GM12878 (cell line): ENCODE data around the gene ABL1. TPM values are rescaled to one million over a fixed set of nuclear protein-coding genes. Genes with fewer than 3 reads are reported as not detected.

ENCODE experiments used
- ATAC-seq: fragments of 200-7000 bp; cut with Tn5 transposase; 3 replicates; pipeline ENCODE4 v1.9.1; 2020; ENCODE audit warnings: mild to moderate bottlenecking, moderate library complexity
- BruUV-seq: library from RNA; stranded (reverse); fragments of 400-500 nt; replicated peaks from 2 replicates; lab custom pipeline; 2021; lab: Mats Ljungman, UMichigan
- CTCF ChIA-PET: fragments of 300-600 bp; sonication (Branson Sonifier 250); formaldehyde crosslinking; extraction: SDS; loops from one replicate; lab custom pipeline; 2021; ENCODE audit warnings: inconsistent platforms; lab: Yijun Ruan, JAX
- POLR2A ChIA-PET: fragments of 350-600 bp; formaldehyde crosslinking; extraction: SDS; loops from one replicate; lab custom pipeline; 2021; ENCODE audit warnings: inconsistent platforms; lab: Charles Lee
- RAD21 ChIA-PET: fragments of 300-600 bp; sonication (Branson Sonifier 250); formaldehyde crosslinking; loops from one replicate; lab custom pipeline; 2023; ENCODE audit warnings: antibody characterized with exemption; ENCODE audit not compliant: unreplicated experiment; lab: Charles Lee
- SMC1A ChIA-PET: fragments of 300-600 bp; sonication (Branson Sonifier 250); formaldehyde crosslinking; loops from one replicate; lab custom pipeline; 2023; ENCODE audit not compliant: unreplicated experiment, uncharacterized antibody; lab: Charles Lee
- DNase-seq: peaks from one replicate; pipeline ENCODE4 v3.0.0-alpha.2; 2011; ENCODE audit warnings: low read depth, low spot score
- FAIRE-seq: peaks from 3 replicates; lab custom pipeline; 2011; peaks lifted over from hg19 to GRCh38; lab: Jason Lieb, UNC
- H2AFZ ChIP-seq: 2 replicates; pipeline ENCODE4 v1.6.0; 2011; ENCODE audit warnings: low read depth, low read length, control low read depth; ENCODE audit not compliant: control insufficient read depth
- H3K27ac ChIP-seq: 2 replicates; pipeline ENCODE4 v1.5.1; 2011; ENCODE audit warnings: control low read depth; ENCODE audit not compliant: control insufficient read depth, insufficient read depth
- H3K27me3 ChIP-seq, 2 experiments: replicated peaks in 1 of 2; 2 replicates each; pipeline versions ENCODE4 v1.6.0 to v1.6.1; 2011; ENCODE audit warnings: low read length in 1 of 2; ENCODE audit not compliant: control insufficient read depth in 2 of 2, insufficient read depth in 2 of 2
- H3K36me3 ChIP-seq, 2 experiments: 2 replicates each; pipeline ENCODE4 v1.5.1; 2011; ENCODE audit warnings: low read length in 1 of 2; ENCODE audit not compliant: control insufficient read depth in 2 of 2, insufficient read depth in 2 of 2
- H3K4me1 ChIP-seq: 2 replicates; pipeline ENCODE4 v1.6.1; 2011; ENCODE audit warnings: mild to moderate bottlenecking, low read length, moderate library complexity, mixed read lengths; ENCODE audit not compliant: control insufficient read depth, insufficient read depth
- H3K4me2 ChIP-seq: 2 replicates; pipeline ENCODE4 v1.6.0; 2011; ENCODE audit warnings: control low read depth; ENCODE audit not compliant: control insufficient read depth, insufficient read depth
- H3K4me3 ChIP-seq: fragments of 200-600 bp; sonication (generic); 2 replicates; pipeline ENCODE4 v1.5.1; 2016
- H3K79me2 ChIP-seq: 2 replicates; pipeline ENCODE4 v1.6.0; 2011; ENCODE audit warnings: low read length; ENCODE audit not compliant: control insufficient read depth, insufficient read depth
- H3K9ac ChIP-seq: 2 replicates; pipeline ENCODE4 v1.8.0; 2011; ENCODE audit warnings: low read length, control low read depth, mixed read lengths; ENCODE audit not compliant: control insufficient read depth, insufficient read depth
- H3K9me3 ChIP-seq: replicated peaks from 3 replicates; pipeline ENCODE4 v1.5.1; 2011; ENCODE audit warnings: mild to moderate bottlenecking, low read length; ENCODE audit not compliant: control insufficient read depth, insufficient read depth
- H4K20me1 ChIP-seq: 2 replicates; pipeline ENCODE4 v1.6.0; 2011; ENCODE audit not compliant: control insufficient read depth, insufficient read depth
- ATF3 ChIP-seq: IDR thresholded peaks from 2 replicates; pipeline ENCODE4 v1.6.1; 2011; ENCODE audit warnings: low read depth, mild to moderate bottlenecking, low read length, moderate library complexity, borderline replicate concordance; ENCODE audit errors: extremely low read depth
- BACH1 ChIP-seq: fragments of 450-650 bp; IDR thresholded peaks from 2 replicates; pipeline ENCODE4 v1.6.1; 2017; ENCODE audit warnings: mild to moderate bottlenecking, borderline replicate concordance
- CBFB ChIP-seq: IDR thresholded peaks from 2 replicates; pipeline ENCODE4 v1.6.1; 2016; ENCODE audit warnings: antibody characterized with exemption, low read depth
- CEBPZ ChIP-seq: fragments of 150-350 bp; IDR thresholded peaks from 2 replicates; pipeline ENCODE4 v1.6.1; 2016; ENCODE audit warnings: low read depth, low read length
- IKZF1 ChIP-seq: fragments of 450-650 bp; conservative IDR thresholded peaks from 2 replicates; pipeline ENCODE4 v1.6.1; 2017; ENCODE audit warnings: antibody characterized with exemption, mild to moderate bottlenecking
- KAT2A ChIP-seq: conservative IDR thresholded peaks from 2 replicates; pipeline ENCODE4 v1.6.1; 2011; ENCODE audit warnings: low read depth, low read length; ENCODE audit not compliant: control insufficient read depth
- MTA3 ChIP-seq: IDR thresholded peaks from 2 replicates; pipeline ENCODE4 v1.6.1; 2012; ENCODE audit warnings: low read length, inconsistent platforms, borderline replicate concordance
- MXI1 ChIP-seq: fragments of 150-350 bp; IDR thresholded peaks from 2 replicates; pipeline ENCODE4 v1.6.1; 2011; ENCODE audit warnings: low read depth, mild to moderate bottlenecking, inconsistent platforms, low read length, improper control_type of control experiment
- MYB ChIP-seq: fragments of 150-350 bp; IDR thresholded peaks from 2 replicates; pipeline ENCODE4 v1.6.1; 2014; ENCODE audit warnings: mild to moderate bottlenecking, low read depth, low read length, borderline replicate concordance
- PML ChIP-seq: IDR thresholded peaks from 2 replicates; pipeline ENCODE4 v1.6.1; 2012; ENCODE audit warnings: low read length, inconsistent platforms
- POLR2AphosphoS2 ChIP-seq: IDR thresholded peaks from 2 replicates; pipeline ENCODE4 v1.6.1; 2011; ENCODE audit warnings: low read depth, mild to moderate bottlenecking, low read length, improper control_type of control experiment, moderate library complexity
- PRDM15 ChIP-seq: fragments of 450-650 bp; formaldehyde crosslinking; IDR thresholded peaks from 2 replicates; pipeline ENCODE4 v1.4.0; 2020; ENCODE audit warnings: mild to moderate bottlenecking, moderate library complexity
- RBBP5 ChIP-seq: fragments of 200-600 bp; sonication (generic); conservative IDR thresholded peaks from 2 replicates; pipeline ENCODE4 v1.6.1; 2016
- TCF12 ChIP-seq: IDR thresholded peaks from 2 replicates; pipeline ENCODE4 v1.6.1; 2011; ENCODE audit warnings: low read depth, mild to moderate bottlenecking, low read length
- USF2 ChIP-seq: IDR thresholded peaks from 2 replicates; pipeline ENCODE4 v1.6.1; 2011; ENCODE audit warnings: low read depth, low read length, improper control_type of control experiment, borderline replicate concordance
- ZNF622 ChIP-seq: fragments of 450-650 bp; IDR thresholded peaks from 2 replicates; pipeline ENCODE4 v1.6.1; 2017; ENCODE audit warnings: mild to moderate bottlenecking, inconsistent platforms
- WGBS: methylation state at CpG from one replicate; pipeline ENCODE4 v1.1.6; 2016; ENCODE audit warnings: low lambda C conversion rate; ENCODE audit not compliant: insufficient replicate concordance, insufficient coverage; ENCODE audit errors: missing lambda C conversion rate; 5-methylcytosine and 5-hydroxymethylcytosine counted together
- in situ Hi-C: fragments of 300-500 bp; cut with MboI; formaldehyde crosslinking; loops from 9 replicates; pipeline ENCODE4 v1.14.3; 2018; ENCODE audit warnings: mixed read lengths
- intact Hi-C: fragments of 100-400 bp; cut with micrococcal nuclease; formaldehyde crosslinking; loops from one replicate; pipeline ENCODE4 v1.14.2; 2022; ENCODE audit not compliant: unreplicated experiment
- polyA plus RNA-seq, 11 experiments: library from polyadenylated mRNA; depleted of rRNA in 4 of 11; unstranded in 6 of 11; stranded (reverse) in 5 of 11; fragments of >200 nt; fragmentation: Nextera tagmentation in 4 of 11; fragmentation: Illumina TruSeq in 1 of 11; extraction: Ambion mirVana in 4 of 11; extraction: Trizol in 1 of 11; gene quantifications; 1 replicate in 1 of 11; 2 replicates in 10 of 11; pipeline versions ENCODE4 v1.2.1 to v1.2.3, GENCODE V29; 2011 to 2016; ENCODE audit warnings: inconsistent platforms in 2 of 11, missing spikeins in 2 of 11, low read depth in 1 of 11
- total RNA-seq, 4 experiments: library from RNA; depleted of rRNA in 3 of 4; stranded (reverse); fragments of >200 nt in 3 of 4; fragmentation: Illumina TruSeq in 1 of 4; extraction: Trizol in 1 of 4; gene quantifications; 2 replicates each; pipeline versions ENCODE4 v1.2.1 to v1.2.3, GENCODE V29; 2013 to 2021

Gene ABL1
- total and polyA plus RNA-seq, 10 of the 15 experiments (the other 5 are each of a cell fraction or from before 2014, with no cell fraction given) = 0.79 to 51.5 (median 16.3) TPM

- Histone ChIP-seq H3K9me3 (no peaks in the 10 kb centered on the region), H3K27me3 (no peaks in the 10 kb centered on the region), H3K4me2 (no peak overlapping the region), H3K4me3 (no peak overlapping the region), H3K79me2 (peaks cover 9% of the 10 kb centered on the region), H2AFZ (no peak overlapping the region), H4K20me1 (no peaks in the 10 kb centered on the region), H3K4me1 (no peaks in the 10 kb centered on the region), H3K36me3 (no peaks in the 10 kb centered on the region; a peak in 1 of 4 replicates), H3K9ac (no peak overlapping the region), H3K27ac (no peak overlapping the region)
- ChIA-PET CTCF (interaction anchor here (1.0 to 2.4 kb wide), 4 partner anchors 13 to 145 kb away, joined by 3 to 9 read pairs (median 6); no protein-coding TSS in a partner anchor), SMC1A (interaction anchor here (1.6 kb wide), 1 partner anchor 13 kb away, joined by 6 read pairs; no protein-coding TSS in a partner anchor), RAD21 (interaction anchor here (1.3 kb wide), 1 partner anchor 20 kb away, joined by 3 read pairs; no protein-coding TSS in a partner anchor), POLR2A (no interaction called here)
- in situ Hi-C loops = no loop called here
- WGBS = 96% methylated on average over 7 of the region's 7 CpGs
- no TSS peak for BruUV-seq
- FAIRE-seq (no peak), ATAC-seq (no peak), DNase-seq (no peak)
- intact Hi-C loops = no loop called here
- TF ChIP-seq KAT2A (no peak), PRDM15 (CRISPR knock-in tag) (no peak), PML (no peak), CBFB (no peak), MXI1 (no peak), ATF3 (no peak), CEBPZ (no peak), TCF12 (no peak), MTA3 (no peak), RBBP5 (no peak), USF2 (no peak), BACH1 (no peak), POLR2AphosphoS2 (no peak), MYB (no peak), IKZF1 (no peak), ZNF622 (no peak)
Measured at GRCh38 chr9:130845901-130846481, 10.9 kb downstream of the ABL1 start.
